SK-N-SH (cell line): ENCODE data around the gene ACACB.

Source experiments
- CTCF ChIP-seq: fragments of 200-600 bp; sonication (generic); IDR thresholded peaks from 2 replicates; pipeline ENCODE4 v1.6.1; 2017; ENCODE audit warnings: antibody characterized with exemption, mild to moderate bottlenecking, moderate library complexity
- MEF2A ChIP-seq: IDR thresholded peaks from 2 replicates; pipeline ENCODE4 v1.4.0; 2012; ENCODE audit warnings: low read depth, borderline replicate concordance
- POLR2AphosphoS5 ChIP-seq: IDR thresholded peaks from 2 replicates; pipeline ENCODE4 v1.6.1; 2012; ENCODE audit warnings: low read depth, low read length
- RAD21 ChIP-seq: IDR thresholded peaks from 2 replicates; pipeline ENCODE4 v1.6.1; 2012; ENCODE audit warnings: mild to moderate bottlenecking, low read length
- RFX5 ChIP-seq: IDR thresholded peaks from 2 replicates; pipeline ENCODE4 v1.6.1; 2012; ENCODE audit warnings: mild to moderate bottlenecking, improper control_type of control experiment, low read length
- TAF1 ChIP-seq: IDR thresholded peaks from 2 replicates; pipeline ENCODE4 v1.6.1; 2012; ENCODE audit warnings: low read depth, mild to moderate bottlenecking, low read length, moderate library complexity, borderline replicate concordance
- USF2 ChIP-seq: fragments of 150-350 bp; IDR thresholded peaks from 2 replicates; pipeline ENCODE4 v1.6.1; 2017; ENCODE audit warnings: antibody characterized with exemption, low read length, low read depth, borderline replicate concordance
- YY1 ChIP-seq: IDR thresholded peaks from 2 replicates; pipeline ENCODE4 v1.4.0; 2012; ENCODE audit warnings: low read depth, mild to moderate bottlenecking

DNA sequence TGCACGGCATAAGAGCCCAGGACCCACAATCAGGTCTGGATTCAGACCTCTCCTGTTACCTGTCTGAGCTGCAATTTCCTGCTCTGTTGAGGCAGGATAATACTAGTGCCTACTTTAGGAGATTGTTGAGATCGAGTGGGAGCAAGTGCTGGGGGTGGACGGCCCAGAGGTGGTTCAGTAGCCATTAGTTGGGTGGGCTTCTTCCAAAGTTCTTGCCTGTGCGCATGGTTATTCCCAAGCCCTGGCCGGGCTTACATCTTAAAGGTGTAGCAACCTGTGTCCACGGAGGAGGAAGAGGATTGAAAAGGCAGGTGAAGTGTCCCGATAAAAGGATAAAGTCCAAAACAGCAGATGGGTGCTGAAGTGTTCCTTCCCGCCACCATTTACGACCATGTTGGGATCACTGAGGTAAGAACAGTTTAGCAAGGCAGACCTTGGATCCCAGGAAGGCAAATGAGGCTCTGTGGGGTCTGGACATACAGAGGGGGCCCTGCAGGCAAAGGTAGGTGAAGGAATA lies 33.8 kb downstream of the ACACB start:
- TF ChIP-seq CTCF (no peak), TAF1 (no peak), POLR2AphosphoS5 (no peak), MEF2A (no peak), RAD21 (no peak), YY1 (no peak), RFX5 (no peak), USF2 (no peak)
